Liver (tissue), 9 donors: ENCODE results near the gene MB21D2. TPM values are rescaled to one million over a fixed set of nuclear protein-coding genes. Genes with fewer than 3 reads are reported as not detected.

Experiments used
- DNase-seq: peaks from one replicate; pipeline ENCODE4 v3.0.0-alpha.2; 2017; ENCODE audit warnings: low spot score
- H3K27ac ChIP-seq, 2 donors: one replicate each; pipeline ENCODE4 v1.7.0; 2013; ENCODE audit warnings: inconsistent platforms in 2 of 2, low read length in 2 of 2, control low read depth in 1 of 2, low read depth in 1 of 2, mild to moderate bottlenecking in 1 of 2
- H3K27me3 ChIP-seq, 4 donors: one replicate each; pipeline versions ENCODE4 v1.6.1 to v1.7.0; 2013; ENCODE audit warnings: low read length in 3 of 4, inconsistent platforms in 1 of 4, mild to moderate bottlenecking in 1 of 4, moderate library complexity in 1 of 4; ENCODE audit not compliant: control insufficient read depth in 4 of 4, insufficient read depth in 4 of 4
- H3K36me3 ChIP-seq, 4 donors: one replicate each; pipeline versions ENCODE4 v1.6.1 to v1.7.0; 2013; ENCODE audit warnings: low read length in 3 of 4, mild to moderate bottlenecking in 3 of 4, low read depth in 1 of 4, moderate library complexity in 1 of 4; ENCODE audit not compliant: control insufficient read depth in 4 of 4, insufficient read depth in 3 of 4
- H3K4me1 ChIP-seq, 4 donors: one replicate each; pipeline versions ENCODE4 v1.6.1 to v1.7.0; 2013; ENCODE audit warnings: low read length in 3 of 4, mild to moderate bottlenecking in 3 of 4, moderate library complexity in 1 of 4; ENCODE audit not compliant: control insufficient read depth in 4 of 4, insufficient read depth in 4 of 4
- H3K4me3 ChIP-seq, 3 donors: one replicate each; pipeline versions ENCODE4 v1.6.1 to v1.7.0; 2013; ENCODE audit warnings: low read length in 3 of 3, control low read depth in 1 of 3, low read depth in 1 of 3, mild to moderate bottlenecking in 1 of 3
- H3K9ac ChIP-seq, 2 donors: one replicate each; pipeline ENCODE4 v1.7.0; 2013; ENCODE audit warnings: low read length in 2 of 2, mild to moderate bottlenecking in 2 of 2, moderate library complexity in 2 of 2, control low read depth in 1 of 2, low read depth in 1 of 2
- H3K9me3 ChIP-seq, 4 donors: one replicate each; pipeline versions ENCODE4 v1.6.1 to v1.7.0; 2013; ENCODE audit warnings: low read length in 3 of 4; ENCODE audit not compliant: control insufficient read depth in 4 of 4
- ATF3 ChIP-seq: IDR thresholded peaks from 2 replicates; pipeline ENCODE4 v1.6.1; 2016; ENCODE audit warnings: antibody characterized with exemption
- EGR1 ChIP-seq, 2 donors: IDR thresholded peaks; 2 replicates each; pipeline ENCODE4 v1.6.1; 2016 to 2018; ENCODE audit warnings: antibody characterized with exemption in 2 of 2, low read depth in 2 of 2
- FOXA1 ChIP-seq: IDR thresholded peaks from 2 replicates; pipeline ENCODE4 v1.6.1; 2016; ENCODE audit warnings: antibody characterized with exemption
- FOXA2 ChIP-seq: IDR thresholded peaks from 2 replicates; pipeline ENCODE4 v1.6.1; 2016; ENCODE audit warnings: antibody characterized with exemption
- GABPA ChIP-seq, 2 donors: IDR thresholded peaks in 1 of 2; conservative IDR thresholded peaks in 1 of 2; 2 replicates each; pipeline ENCODE4 v1.6.1; 2016; ENCODE audit warnings: antibody characterized with exemption in 2 of 2, mild to moderate bottlenecking in 1 of 2, moderate library complexity in 1 of 2
- HNF4A ChIP-seq, 2 donors: conservative IDR thresholded peaks; 2 replicates each; pipeline ENCODE4 v1.6.1; 2016; ENCODE audit warnings: antibody characterized with exemption in 2 of 2, mild to moderate bottlenecking in 2 of 2
- HNF4G ChIP-seq: IDR thresholded peaks from 2 replicates; pipeline ENCODE4 v1.6.1; 2016; ENCODE audit warnings: antibody characterized with exemption
- JUND ChIP-seq, 2 donors: IDR thresholded peaks; 2 replicates each; pipeline ENCODE4 v1.6.1; 2016; ENCODE audit warnings: antibody characterized with exemption in 2 of 2
- NR2F2 ChIP-seq: IDR thresholded peaks from 2 replicates; pipeline ENCODE4 v1.6.1; 2016; ENCODE audit warnings: antibody characterized with exemption
- RAD21 ChIP-seq, 2 donors: IDR thresholded peaks; 2 replicates each; pipeline ENCODE4 v1.6.1; 2016; ENCODE audit warnings: antibody characterized with exemption in 2 of 2, mild to moderate bottlenecking in 2 of 2
- RXRA ChIP-seq, 2 donors: IDR thresholded peaks; 2 replicates each; pipeline ENCODE4 v1.6.1; 2017 to 2018; ENCODE audit warnings: antibody characterized with exemption in 2 of 2, mild to moderate bottlenecking in 1 of 2
- SP1 ChIP-seq: IDR thresholded peaks from 2 replicates; pipeline ENCODE4 v1.6.1; 2018; ENCODE audit warnings: antibody characterized with exemption, mild to moderate bottlenecking
- TAF1 ChIP-seq: conservative IDR thresholded peaks from 2 replicates; pipeline ENCODE4 v1.6.1; 2016; ENCODE audit warnings: antibody characterized with exemption, mild to moderate bottlenecking
- YY1 ChIP-seq: IDR thresholded peaks from 2 replicates; pipeline ENCODE4 v1.6.1; 2016; ENCODE audit warnings: antibody characterized with exemption, mild to moderate bottlenecking
- ZBTB33 ChIP-seq: IDR thresholded peaks from 2 replicates; pipeline ENCODE4 v1.6.1; 2016; ENCODE audit warnings: antibody characterized with exemption
- WGBS: extraction: QIAGEN DNeasy Blood & Tissue Kit; methylation state at CpG from one replicate; pipeline ENCODE4 v1.1.7; 2013; 5-methylcytosine and 5-hydroxymethylcytosine counted together
- polyA plus RNA-seq, 2 donors: library from polyadenylated mRNA; stranded (reverse) in 1 of 2; unstranded in 1 of 2; fragments of 200-250 nt in 1 of 2; fragments of >200 nt in 1 of 2; fragmentation: Nextera tagmentation in 1 of 2; extraction: Ambion mirVana in 1 of 2; gene quantifications; one replicate each; pipeline versions ENCODE4 v1.2.1 to v1.2.3, GENCODE V29; 2013 to 2015
- total RNA-seq, 2 donors: library from RNA; depleted of rRNA; stranded (reverse); fragments of >200 nt; gene quantifications; one replicate each; pipeline ENCODE4 v1.2.3, GENCODE V29; 2014
- TF ChIP-seq, protein P1 (sequence below): IDR thresholded peaks from 2 replicates; pipeline ENCODE4 v1.6.1; 2016; ENCODE audit warnings: antibody characterized with exemption, mild to moderate bottlenecking
- TF ChIP-seq, protein P2 (sequence below): IDR thresholded peaks from 2 replicates; pipeline ENCODE4 v1.6.1; 2016; ENCODE audit warnings: antibody characterized with exemption
- donor health status: healthy.
- donor health status: healthy.
- donor health status: healthy.
- donor health status: healthy.
- donor health status: healthy.

MB21D2 gene
- total and polyA plus RNA-seq, 4 donors = 0.13 to 1.9 (median 0.46) TPM

DNA sequence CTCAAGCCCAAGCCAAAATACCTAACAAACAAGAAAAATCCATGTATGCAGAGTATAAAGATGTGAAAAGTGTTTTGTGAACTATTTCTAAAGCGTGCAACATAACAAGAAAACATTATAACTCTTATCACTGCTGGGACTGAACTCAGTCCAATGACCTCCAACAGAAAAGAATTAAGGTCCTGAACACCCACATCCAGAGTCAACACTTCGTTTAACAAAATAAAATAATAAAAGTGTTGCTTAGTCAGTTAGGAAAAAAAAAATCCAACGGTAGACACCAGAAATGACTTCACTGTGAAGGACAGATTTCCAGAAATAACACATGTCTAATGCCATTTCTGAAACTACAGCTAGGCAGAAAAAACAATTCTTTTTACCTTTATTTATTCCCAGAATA lies 28.0 kb downstream of the MB21D2 start:
- 37% methylated on average over 3 of the region's 3 CpGs for WGBS
- Histone ChIP-seq H3K27me3 (no peaks in the 10 kb centered on the region), H3K36me3 (no peaks in the 10 kb centered on the region), H3K4me3 (no peak overlapping the region), H3K27ac (no peak overlapping the region), H3K9ac (no peak overlapping the region), H3K9me3 (no peaks in the 10 kb centered on the region), H3K4me1 (no peaks in the 10 kb centered on the region)
- DNase-seq = no peak
- no peak for TF ChIP-seq TAF1

- Histone ChIP-seq H3K4me1 (no peaks in the 10 kb centered on the region), H3K27ac (no peak overlapping the region), H3K4me3 (no peak overlapping the region), H3K36me3 (no peaks in the 10 kb centered on the region), H3K27me3 (no peaks in the 10 kb centered on the region), H3K9ac (no peak overlapping the region), H3K9me3 (no peaks in the 10 kb centered on the region)
- DNase-seq = no peak
- no peak for TF ChIP-seq SP1
- TF ChIP-seq ATF3 = no peak
- no peak for TF ChIP-seq FOXA1
- no peak for TF ChIP-seq GABPA (IDR thresholded peaks at IDR 0.05 in 1 of 2, conservative IDR thresholded peaks at IDR 0.05 in 1 of 2)
- TF ChIP-seq HNF4G = no peak
- TF ChIP-seq HNF4A (conservative IDR thresholded peaks at IDR 0.05) = no peak
- no peak for TF ChIP-seq ZBTB33
- TF ChIP-seq, protein P1, sequence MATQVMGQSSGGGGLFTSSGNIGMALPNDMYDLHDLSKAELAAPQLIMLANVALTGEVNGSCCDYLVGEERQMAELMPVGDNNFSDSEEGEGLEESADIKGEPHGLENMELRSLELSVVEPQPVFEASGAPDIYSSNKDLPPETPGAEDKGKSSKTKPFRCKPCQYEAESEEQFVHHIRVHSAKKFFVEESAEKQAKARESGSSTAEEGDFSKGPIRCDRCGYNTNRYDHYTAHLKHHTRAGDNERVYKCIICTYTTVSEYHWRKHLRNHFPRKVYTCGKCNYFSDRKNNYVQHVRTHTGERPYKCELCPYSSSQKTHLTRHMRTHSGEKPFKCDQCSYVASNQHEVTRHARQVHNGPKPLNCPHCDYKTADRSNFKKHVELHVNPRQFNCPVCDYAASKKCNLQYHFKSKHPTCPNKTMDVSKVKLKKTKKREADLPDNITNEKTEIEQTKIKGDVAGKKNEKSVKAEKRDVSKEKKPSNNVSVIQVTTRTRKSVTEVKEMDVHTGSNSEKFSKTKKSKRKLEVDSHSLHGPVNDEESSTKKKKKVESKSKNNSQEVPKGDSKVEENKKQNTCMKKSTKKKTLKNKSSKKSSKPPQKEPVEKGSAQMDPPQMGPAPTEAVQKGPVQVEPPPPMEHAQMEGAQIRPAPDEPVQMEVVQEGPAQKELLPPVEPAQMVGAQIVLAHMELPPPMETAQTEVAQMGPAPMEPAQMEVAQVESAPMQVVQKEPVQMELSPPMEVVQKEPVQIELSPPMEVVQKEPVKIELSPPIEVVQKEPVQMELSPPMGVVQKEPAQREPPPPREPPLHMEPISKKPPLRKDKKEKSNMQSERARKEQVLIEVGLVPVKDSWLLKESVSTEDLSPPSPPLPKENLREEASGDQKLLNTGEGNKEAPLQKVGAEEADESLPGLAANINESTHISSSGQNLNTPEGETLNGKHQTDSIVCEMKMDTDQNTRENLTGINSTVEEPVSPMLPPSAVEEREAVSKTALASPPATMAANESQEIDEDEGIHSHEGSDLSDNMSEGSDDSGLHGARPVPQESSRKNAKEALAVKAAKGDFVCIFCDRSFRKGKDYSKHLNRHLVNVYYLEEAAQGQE = no peak
- TF ChIP-seq RAD21 (IDR thresholded peaks at IDR 0.05) = no peak
- no peak for TF ChIP-seq RXRA (IDR thresholded peaks at IDR 0.05)
- no peak for TF ChIP-seq EGR1 (IDR thresholded peaks at IDR 0.05; ENCODE audit: low read depth in 2 of 2)
- TF ChIP-seq JUND (IDR thresholded peaks at IDR 0.05) = no peak
- TF ChIP-seq NR2F2 = no peak
- TF ChIP-seq, protein P2, sequence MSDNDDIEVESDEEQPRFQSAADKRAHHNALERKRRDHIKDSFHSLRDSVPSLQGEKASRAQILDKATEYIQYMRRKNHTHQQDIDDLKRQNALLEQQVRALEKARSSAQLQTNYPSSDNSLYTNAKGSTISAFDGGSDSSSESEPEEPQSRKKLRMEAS = no peak
- TF ChIP-seq YY1 = no peak
- TF ChIP-seq FOXA2 = no peak
- TF ChIP-seq TAF1 = no peak
- WGBS = 76% methylated on average over 5 of the region's 5 CpGs
These were observed 29.5 kb downstream of the MB21D2 start for GRCh38 chr3:192888190-192888589.
